B cell (primary cell): ENCODE measurements around the gene GRID2.

Experiments used
- EZH2 ChIP-seq: IDR thresholded peaks from 2 replicates; pipeline ENCODE4 v1.6.1; 2012; ENCODE audit warnings: borderline replicate concordance, low read depth, mild to moderate bottlenecking, moderate library complexity, low read length; ENCODE audit not compliant: insufficient read depth, poor library complexity, severe bottlenecking
- TF ChIP-seq, protein P1 (sequence below): fragments of 200-600 bp; IDR thresholded peaks from one replicate; pipeline ENCODE4 v1.8.0; 2022; ENCODE audit warnings: antibody characterized with exemption, mild to moderate bottlenecking

DNA sequence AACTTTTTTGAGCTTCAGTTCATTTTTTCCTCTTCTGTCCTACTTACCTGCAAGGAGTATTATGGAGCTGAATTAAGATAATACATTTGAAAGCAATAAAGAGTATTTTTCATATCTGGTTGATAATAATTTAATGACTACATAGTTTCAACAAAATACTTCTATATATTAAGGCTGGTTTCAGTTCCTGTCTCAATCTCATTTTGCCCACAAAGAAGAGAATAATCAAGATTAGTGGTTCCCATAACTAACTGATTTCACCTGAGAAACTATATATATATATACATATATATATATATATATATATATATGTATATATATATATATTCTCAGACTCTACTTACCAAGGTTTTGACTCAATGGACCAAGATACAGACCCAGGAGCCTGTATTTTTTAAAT lies 1437.1 kb downstream of the GRID2 start:
- TF ChIP-seq, protein P1, sequence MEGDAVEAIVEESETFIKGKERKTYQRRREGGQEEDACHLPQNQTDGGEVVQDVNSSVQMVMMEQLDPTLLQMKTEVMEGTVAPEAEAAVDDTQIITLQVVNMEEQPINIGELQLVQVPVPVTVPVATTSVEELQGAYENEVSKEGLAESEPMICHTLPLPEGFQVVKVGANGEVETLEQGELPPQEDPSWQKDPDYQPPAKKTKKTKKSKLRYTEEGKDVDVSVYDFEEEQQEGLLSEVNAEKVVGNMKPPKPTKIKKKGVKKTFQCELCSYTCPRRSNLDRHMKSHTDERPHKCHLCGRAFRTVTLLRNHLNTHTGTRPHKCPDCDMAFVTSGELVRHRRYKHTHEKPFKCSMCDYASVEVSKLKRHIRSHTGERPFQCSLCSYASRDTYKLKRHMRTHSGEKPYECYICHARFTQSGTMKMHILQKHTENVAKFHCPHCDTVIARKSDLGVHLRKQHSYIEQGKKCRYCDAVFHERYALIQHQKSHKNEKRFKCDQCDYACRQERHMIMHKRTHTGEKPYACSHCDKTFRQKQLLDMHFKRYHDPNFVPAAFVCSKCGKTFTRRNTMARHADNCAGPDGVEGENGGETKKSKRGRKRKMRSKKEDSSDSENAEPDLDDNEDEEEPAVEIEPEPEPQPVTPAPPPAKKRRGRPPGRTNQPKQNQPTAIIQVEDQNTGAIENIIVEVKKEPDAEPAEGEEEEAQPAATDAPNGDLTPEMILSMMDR, result no peak
- TF ChIP-seq EZH2, result no peak
